GM21526 (cell line): ENCODE results near the gene KCNAB2.

Source experiments
- ATAC-seq: cut with Tn5 transposase; IDR thresholded peaks from one replicate; pipeline ENCODE4 v1.9.1; 2021; ENCODE audit warnings: moderate library complexity; ENCODE audit not compliant: unreplicated experiment, low FRiP score

Gene KCNAB2

GRCh38 chr1:6077506-6077905, 31.8 kb downstream of the KCNAB2 start:
- ATAC-seq, result no peak

GRCh38 chr1:6077919-6078318, 32.2 kb downstream of the KCNAB2 start:
- ATAC-seq, result no peak

- ATAC-seq, result no peak
Measured at GRCh38 chr1:6080469-6080868, 34.8 kb downstream of the KCNAB2 start.

DNA sequence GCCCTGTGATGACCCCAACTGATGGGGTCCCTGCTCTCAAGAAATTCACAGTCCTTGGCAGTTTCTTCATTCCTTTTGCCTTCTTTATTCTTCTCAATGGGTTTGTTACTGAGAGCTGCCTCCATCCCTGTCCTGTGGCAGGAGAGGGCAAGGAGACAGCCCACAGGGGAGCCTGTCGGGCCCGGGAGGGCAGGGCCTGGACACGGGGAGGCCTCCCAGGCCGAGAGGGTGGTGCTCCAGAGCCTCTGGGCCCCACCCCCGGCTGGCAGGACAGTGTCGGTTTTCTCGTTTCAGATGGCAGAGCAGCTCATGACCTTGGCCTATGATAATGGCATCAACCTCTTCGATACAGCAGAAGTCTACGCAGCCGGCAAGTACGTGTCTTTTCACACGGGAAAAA, 36.2 kb downstream of the KCNAB2 start:
- ATAC-seq, result no peak

- no peak for ATAC-seq
Measured at GRCh38 chr1:6082430-6082971, 36.8 kb downstream of the KCNAB2 start.

DNA sequence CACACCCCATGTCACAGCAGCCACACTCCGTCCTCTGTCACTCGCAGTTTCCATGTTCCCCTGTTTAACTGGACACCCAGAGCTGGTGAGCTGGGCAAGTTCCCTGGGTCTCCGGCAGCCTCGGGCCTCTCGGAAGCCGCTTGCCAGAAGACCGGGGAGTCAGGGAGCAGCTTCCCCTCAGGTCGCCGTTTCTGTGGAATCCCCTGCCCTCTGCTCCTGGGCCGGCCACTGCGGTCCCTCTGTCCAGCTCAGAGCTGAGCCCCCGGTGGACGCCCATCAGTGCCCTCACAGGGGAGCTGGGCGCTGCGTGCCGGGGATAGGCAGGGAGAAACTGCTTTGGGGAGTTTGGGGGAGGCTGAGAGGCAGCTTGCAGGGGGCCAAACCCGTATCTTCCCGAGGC, 37.7 kb downstream of the KCNAB2 start:
- ATAC-seq, result no peak

GRCh38 chr1:6083801-6084446, 38.2 kb downstream of the KCNAB2 start:
- no peak for ATAC-seq

GRCh38 chr1:6084781-6085495, 39.2 kb downstream of the KCNAB2 start:
- ATAC-seq, result no peak

DNA sequence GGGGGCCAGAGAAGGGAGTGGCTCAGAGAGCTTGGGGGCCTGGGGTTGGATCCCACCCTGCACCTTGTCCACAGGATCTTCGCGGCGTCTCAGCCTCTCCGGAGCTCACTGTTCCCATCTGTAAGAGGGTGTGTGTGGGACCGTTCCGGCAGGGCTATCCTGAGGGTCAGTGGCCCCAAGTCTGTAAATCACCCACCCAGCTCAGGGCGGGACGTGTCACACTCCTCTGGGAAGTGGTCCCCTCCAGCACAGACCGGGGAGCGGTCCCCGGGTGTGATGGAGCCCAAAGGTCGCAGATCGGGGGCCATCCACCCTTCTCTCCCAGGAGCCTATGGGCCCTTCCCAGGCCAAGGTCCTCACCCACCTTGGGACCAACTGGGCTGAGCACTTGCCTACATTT, 40.0 kb downstream of the KCNAB2 start:
- no peak for ATAC-seq

DNA sequence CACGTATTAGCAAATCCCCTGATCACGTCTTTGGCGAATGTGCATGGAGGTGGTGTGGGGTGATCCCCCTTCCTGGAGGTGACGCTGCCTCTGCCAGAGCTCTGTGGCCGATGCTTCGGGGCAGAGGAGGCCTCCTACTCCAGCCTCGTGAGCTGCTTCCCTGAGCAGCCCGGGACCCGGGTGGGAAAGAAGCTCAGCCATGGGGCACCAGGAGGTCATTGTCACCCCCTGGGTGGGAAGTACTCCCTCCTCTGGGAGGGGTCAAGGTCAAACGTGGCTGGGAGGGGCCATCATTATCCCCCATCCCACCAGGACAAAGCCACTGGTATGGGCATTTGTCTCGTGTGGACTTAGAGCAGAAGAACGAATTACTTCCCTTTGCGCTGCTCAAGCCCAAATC, 40.7 kb downstream of the KCNAB2 start:
- no peak for ATAC-seq

- no peak for ATAC-seq
Measured at GRCh38 chr1:6086762-6087376, 41.2 kb downstream of the KCNAB2 start.

DNA sequence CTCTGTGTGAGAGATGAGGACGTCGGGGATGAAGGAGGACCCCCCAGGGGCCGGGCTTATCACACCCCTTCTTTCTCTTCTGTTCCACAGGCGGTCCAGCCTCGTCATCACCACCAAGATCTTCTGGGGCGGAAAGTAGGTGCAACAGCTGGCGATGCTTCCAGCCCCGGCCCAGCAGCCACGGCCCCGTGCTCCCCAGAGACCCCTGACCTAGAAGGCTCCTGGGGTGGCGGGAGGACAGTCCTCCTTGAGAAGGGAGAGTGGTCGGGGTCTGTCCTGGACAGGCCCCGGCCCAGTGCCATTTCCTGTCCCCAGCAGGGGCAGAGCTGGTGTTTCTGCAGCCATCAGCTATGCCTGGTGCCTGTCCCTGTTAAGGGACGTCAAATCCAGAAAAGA, 41.7 kb downstream of the KCNAB2 start:
- ATAC-seq, result no peak

DNA sequence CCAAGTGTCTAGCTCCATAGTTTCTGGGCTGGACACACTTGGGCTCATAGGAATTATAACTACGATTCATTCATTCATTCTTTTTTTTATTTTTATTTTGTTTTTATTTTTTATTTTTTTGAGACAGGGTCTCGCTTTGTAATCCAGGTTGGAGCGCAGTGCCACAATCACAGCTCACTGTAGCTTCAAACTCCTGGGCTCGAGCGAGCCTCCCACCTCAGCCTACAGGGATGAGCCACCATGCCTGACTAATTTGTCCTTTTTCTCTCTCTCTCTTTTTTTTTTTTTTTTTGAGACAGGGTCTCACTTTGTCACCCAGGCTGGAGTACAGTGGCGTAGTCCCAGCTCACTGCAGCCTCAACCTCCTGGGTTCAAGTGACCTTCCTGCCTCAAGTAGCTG, 42.3 kb downstream of the KCNAB2 start:
- no peak for ATAC-seq

DNA sequence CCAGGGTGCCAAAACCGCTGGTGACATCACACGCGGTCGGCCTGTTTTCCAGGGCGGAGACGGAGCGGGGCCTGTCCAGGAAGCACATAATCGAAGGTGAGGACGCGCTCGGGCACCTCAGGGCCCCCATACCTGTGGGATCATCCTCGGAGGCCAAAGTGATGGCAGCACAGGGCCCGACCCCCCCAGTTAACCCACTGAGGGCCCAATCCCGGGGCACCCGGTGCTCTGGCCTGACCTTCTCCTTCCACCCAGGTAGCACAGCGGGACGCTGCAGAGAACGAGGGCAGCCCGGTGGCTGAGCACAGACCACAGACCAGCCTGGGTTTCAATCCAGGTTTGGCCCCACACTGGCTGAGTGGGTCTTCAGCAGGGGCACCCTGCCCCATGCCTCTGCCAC, 43.3 kb downstream of the KCNAB2 start:
- no peak for ATAC-seq

DNA sequence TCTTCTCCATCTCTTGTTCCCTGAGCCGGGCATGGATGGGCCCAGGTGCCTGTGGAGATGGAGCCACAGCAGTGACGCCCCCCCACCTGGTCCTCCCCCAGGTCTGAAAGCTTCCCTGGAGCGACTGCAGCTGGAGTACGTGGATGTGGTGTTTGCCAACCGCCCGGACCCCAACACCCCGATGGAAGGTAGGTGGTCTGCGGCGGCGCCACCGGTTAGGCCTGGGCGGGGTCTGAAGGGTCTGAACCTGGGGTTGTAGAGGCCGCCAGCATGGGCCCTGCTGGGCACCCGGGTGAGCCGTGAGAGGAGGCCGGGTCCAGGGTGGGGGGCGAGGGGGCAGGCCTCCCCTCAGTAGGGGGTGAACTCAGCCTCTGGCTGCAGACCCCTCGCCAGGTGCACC, 44.6 kb downstream of the KCNAB2 start:
- no peak for ATAC-seq

DNA sequence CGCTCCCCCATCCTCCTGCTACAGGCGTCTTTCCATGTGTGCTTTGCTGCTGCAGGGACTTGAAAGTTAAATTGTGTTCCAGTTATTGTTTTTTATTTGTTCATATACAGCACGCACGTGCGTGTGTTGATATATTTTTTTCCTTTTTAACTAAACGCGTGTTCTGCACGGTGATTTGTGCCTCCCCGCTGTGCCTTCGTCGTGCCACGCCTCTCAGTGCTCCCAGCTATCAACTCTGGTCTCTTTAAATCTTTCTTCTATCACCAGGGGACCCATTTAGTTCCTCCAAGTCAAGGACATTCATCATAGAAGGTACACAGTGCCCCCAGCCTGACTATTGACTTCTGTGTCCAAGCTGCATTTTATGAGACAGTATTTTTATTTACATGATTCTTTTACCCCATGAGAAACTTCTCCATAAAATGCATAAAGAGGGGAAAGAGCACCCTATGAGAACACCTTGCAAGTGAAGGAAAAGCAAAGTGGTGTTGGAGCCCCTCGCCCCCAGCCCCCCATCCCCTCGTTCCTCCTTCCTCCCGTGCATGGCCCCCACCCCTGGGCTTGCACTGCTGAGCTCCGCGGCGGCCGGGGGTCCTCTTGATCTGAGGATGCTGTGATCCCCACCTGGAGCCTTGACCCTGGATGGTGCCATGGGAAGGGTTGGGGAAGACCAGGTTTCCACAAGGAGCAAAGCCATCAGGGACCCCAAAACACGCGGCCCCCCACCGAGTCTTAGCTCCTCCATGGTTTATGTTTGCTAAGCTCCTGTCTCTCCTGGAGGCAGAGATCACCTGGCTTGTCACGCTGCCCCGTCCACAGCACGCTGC, 45.5 kb downstream of the KCNAB2 start:
- no peak for ATAC-seq

DNA sequence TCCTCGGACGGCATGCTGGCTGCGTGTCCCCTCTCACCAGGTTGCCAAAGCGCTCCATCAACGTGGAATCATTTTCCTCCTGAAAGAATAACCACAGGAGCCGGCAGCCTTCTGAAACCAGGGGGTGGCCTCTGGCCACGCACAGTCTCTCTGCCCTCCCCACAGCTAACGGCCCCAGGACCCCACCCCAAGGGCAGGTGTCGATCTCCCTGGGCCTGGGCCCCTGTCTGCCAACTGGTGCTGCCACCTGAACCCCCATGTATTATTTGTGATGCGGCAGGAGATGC, 46.1 kb downstream of the KCNAB2 start:
- no peak for ATAC-seq

DNA sequence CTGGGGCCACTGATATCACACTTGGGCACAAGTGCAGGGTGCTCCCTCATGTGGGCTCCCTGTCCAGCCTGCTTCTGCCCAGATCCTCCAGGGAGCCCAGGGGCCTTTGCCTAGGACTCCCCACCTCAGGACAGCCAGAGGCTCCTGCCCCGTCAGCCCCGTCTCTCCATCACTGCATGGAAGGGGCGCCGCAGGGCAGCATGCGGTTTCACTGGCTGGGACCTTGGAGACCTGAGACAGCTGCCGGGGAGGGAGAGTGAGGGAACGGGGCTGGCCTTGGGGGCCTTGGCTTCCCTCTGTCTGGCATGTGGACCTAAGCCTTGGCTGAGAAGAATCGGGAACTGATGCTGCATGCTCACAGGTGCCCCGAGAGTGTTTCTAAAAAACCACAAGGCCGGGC, 46.5 kb downstream of the KCNAB2 start:
- no peak for ATAC-seq

DNA sequence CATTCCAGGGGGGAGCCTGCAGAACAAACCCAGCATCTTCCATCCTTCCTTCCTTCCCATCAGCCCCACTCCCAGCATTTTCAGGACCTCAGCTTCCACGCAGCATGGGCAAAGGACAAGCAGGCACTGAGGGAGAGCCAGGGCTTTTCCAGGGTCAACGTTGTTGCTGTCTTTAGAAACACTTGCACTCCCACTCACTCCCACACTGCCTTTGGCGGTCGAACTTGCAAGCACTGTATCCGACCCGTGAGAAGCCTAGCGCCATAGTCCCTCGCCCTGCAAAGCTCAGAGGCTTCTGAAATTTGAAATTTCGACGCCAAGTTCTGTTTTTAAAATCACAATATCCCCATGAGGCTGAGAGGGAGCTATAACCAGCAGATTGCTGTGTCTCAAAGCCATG, 47.4 kb downstream of the KCNAB2 start:
- no peak for ATAC-seq

DNA sequence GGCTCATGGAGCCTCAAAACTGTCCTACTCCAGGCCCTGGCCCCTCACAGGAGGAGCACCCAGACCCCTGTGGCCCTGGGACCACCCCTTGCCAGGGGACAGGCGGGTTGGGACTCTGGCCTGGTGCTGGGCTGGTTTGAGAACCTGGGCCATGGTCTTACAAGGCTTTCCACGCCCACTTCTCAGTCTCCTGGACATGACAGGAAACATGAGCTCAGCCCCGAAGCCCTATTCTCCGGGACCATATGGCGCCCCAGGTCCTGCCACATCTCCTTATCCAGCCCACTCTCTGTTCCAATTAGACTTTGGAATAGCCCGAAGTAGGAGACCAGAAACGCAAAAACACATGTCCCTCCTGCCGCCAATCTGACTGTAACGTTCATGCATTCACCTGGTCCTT, 47.9 kb downstream of the KCNAB2 start:
- no peak for ATAC-seq

DNA sequence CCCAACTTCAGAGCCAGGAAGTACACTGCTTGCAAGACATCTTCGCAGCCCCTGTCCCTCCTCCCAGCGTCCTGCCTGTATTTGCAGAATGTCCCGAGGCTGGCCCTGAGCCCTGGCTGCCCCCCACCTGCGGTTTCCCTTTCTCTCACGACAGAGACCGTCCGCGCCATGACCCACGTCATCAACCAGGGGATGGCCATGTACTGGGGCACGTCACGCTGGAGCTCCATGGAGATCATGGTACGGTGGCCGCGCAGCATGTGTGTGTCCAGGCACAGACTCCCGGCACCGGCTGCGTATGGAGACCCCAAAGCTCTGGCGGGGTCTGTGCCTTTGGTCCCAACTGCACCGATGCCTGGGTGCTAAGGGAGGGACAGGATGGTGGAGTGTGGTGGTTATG, 48.6 kb downstream of the KCNAB2 start:
- no peak for ATAC-seq
